ENCODE data around the gene STN1.

The STN1 gene

DNA sequence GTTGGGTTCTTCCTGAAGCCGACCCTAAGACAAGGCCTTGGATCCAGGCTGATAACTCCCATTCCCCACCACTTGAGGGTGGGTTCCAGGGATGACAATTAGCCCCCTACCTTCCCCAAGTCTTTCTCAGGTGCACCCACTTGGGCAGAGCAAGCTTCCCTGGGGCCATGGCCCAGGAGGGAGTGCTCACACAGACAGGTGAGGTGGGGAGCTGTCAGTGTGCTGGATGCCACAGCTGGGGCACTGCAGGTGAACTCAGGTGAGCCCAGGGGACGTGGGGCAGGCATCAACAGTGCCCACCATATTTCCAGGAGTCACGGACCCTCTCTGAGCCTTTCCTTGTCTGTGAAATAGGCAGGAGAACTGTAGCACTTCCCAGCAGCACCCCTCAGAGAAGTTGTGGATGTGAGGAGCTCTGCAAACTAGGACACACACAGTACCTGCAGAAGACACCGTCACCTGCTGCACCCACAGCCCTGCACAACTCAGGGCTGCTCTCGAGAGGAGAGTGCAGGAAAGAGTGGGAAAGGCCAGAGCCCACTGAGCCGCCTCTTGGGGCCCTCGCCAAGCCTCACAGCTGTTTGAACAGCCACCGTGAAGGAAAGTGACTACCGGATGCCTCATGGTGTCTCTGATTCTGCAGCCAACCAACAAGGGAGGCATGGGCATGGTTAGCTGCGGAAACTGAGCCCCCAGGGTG, 80.5 kb downstream of the STN1 start:
- Histone ChIP-seq H3K4me1 (ENCODE audit: insufficient read depth, low read length, severe bottlenecking) (peaks cover 41% of the 10 kb centered on the region), H3K9me2 (ENCODE audit: low read depth, low read length) (no peaks in the 10 kb centered on the region), H3K4me3 (ENCODE audit: low read depth, low read length, poor library complexity, severe bottlenecking) (no peak overlapping the region), H2AFZ (ENCODE audit: low read length) (no peak overlapping the region), H3K27me3 (ENCODE audit: insufficient read depth, low read length) (no peaks in the 10 kb centered on the region), H3K9ac (ENCODE audit: low read length) (no peak overlapping the region), H3K36me3 (ENCODE audit: insufficient read depth, low read length) (no peaks in the 10 kb centered on the region), H3K9me3 (ENCODE audit: low read length) (no peaks in the 10 kb centered on the region), H3F3A (ENCODE audit: insufficient read depth, low read length) (no peaks in the 10 kb centered on the region), H3K27ac (ENCODE audit: low read depth, low read length, poor library complexity, severe bottlenecking) (peak overlapping the region; percentile 26), H3K4me2 (ENCODE audit: low read length) (no peak overlapping the region; the same call in 1 of the 2 replicates), H3K79me2 (ENCODE audit: insufficient read depth, low read length) (no peaks in the 10 kb centered on the region), H4K20me1 (ENCODE audit: insufficient read depth, low read length) (no peaks in the 10 kb centered on the region)
- no peak for TF ChIP-seq EZH2 (IDR thresholded peaks at IDR 0.05; ENCODE audit: borderline replicate concordance, low read length)
- TF ChIP-seq, protein P1, sequence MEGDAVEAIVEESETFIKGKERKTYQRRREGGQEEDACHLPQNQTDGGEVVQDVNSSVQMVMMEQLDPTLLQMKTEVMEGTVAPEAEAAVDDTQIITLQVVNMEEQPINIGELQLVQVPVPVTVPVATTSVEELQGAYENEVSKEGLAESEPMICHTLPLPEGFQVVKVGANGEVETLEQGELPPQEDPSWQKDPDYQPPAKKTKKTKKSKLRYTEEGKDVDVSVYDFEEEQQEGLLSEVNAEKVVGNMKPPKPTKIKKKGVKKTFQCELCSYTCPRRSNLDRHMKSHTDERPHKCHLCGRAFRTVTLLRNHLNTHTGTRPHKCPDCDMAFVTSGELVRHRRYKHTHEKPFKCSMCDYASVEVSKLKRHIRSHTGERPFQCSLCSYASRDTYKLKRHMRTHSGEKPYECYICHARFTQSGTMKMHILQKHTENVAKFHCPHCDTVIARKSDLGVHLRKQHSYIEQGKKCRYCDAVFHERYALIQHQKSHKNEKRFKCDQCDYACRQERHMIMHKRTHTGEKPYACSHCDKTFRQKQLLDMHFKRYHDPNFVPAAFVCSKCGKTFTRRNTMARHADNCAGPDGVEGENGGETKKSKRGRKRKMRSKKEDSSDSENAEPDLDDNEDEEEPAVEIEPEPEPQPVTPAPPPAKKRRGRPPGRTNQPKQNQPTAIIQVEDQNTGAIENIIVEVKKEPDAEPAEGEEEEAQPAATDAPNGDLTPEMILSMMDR (IDR thresholded peaks at IDR 0.05; ENCODE audit: low read length) = no peak

DNA sequence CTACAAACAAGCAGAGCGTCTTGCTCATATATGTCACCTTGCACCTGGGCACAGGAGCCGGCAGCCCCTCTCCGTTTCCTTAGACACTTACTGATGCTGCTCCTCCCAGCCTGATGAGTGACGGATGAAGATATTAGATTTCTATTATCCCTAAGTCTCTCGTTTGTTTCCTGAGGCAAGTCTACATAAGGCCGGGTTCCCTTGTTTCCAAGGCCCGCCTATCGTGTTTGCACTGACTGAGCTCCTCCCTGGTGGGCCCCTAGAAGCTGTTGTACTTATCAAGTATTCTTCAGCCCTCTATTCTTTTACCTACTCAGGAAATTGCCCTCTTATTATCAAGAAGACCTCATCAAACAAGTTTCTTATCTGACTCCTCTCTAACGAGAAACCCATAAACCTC, 81.1 kb downstream of the STN1 start:
- Histone ChIP-seq H3K4me1 (ENCODE audit: insufficient read depth, low read length, severe bottlenecking) (peaks cover 41% of the 10 kb centered on the region), H4K20me1 (ENCODE audit: insufficient read depth, low read length) (no peaks in the 10 kb centered on the region), H3K27me3 (ENCODE audit: insufficient read depth, low read length) (no peaks in the 10 kb centered on the region), H3K4me2 (ENCODE audit: low read length) (no peak overlapping the region; the same call in 1 of the 2 replicates), H3K79me2 (ENCODE audit: insufficient read depth, low read length) (no peaks in the 10 kb centered on the region), H2AFZ (ENCODE audit: low read length) (no peak overlapping the region), H3K9me2 (ENCODE audit: low read depth, low read length) (no peaks in the 10 kb centered on the region), H3K27ac (ENCODE audit: low read depth, low read length, poor library complexity, severe bottlenecking) (no peak overlapping the region), H3K9me3 (ENCODE audit: low read length) (no peaks in the 10 kb centered on the region), H3K9ac (ENCODE audit: low read length) (no peak overlapping the region), H3F3A (ENCODE audit: insufficient read depth, low read length) (no peaks in the 10 kb centered on the region), H3K36me3 (ENCODE audit: insufficient read depth, low read length) (no peaks in the 10 kb centered on the region), H3K4me3 (ENCODE audit: low read depth, low read length, poor library complexity, severe bottlenecking) (no peak overlapping the region)
- TF ChIP-seq EZH2 (IDR thresholded peaks at IDR 0.05; ENCODE audit: borderline replicate concordance, low read length) = no peak
- TF ChIP-seq, protein P1 (IDR thresholded peaks at IDR 0.05; ENCODE audit: low read length) = no peak

DNA sequence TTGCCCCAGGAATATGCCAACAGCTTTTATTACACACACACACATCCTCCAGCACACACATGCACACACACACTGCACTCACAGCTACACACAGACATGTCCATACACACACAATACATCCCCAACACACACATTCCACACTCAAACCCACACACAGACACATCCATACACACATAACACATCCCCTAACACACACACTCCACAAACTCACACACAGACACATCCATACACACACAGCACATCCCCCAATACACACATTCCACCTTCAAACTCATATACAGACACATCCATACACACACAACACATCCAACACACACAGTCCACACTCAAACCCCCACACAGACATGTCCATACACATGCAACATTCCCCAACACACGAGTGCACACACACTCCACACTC, 81.7 kb downstream of the STN1 start:
- H3K27ac ChIP-seq (ENCODE audit: low read depth, low read length, poor library complexity, severe bottlenecking) = no peak overlapping the region
- no peak overlapping the region for H3K4me2 ChIP-seq (ENCODE audit: low read length)
- no peaks in the 10 kb centered on the region for H3K9me3 ChIP-seq (ENCODE audit: low read length)
- no peaks in the 10 kb centered on the region for H3K27me3 ChIP-seq (ENCODE audit: insufficient read depth, low read length)
- H4K20me1 ChIP-seq (ENCODE audit: insufficient read depth, low read length) = no peaks in the 10 kb centered on the region
- no peaks in the 10 kb centered on the region for H3K79me2 ChIP-seq (ENCODE audit: insufficient read depth, low read length)
- H3K4me1 ChIP-seq (ENCODE audit: insufficient read depth, low read length, severe bottlenecking) = peaks cover 41% of the 10 kb centered on the region
- H3K36me3 ChIP-seq (ENCODE audit: insufficient read depth, low read length) = no peaks in the 10 kb centered on the region
- H3F3A ChIP-seq (ENCODE audit: insufficient read depth, low read length) = no peaks in the 10 kb centered on the region
- TF ChIP-seq, protein P1 (IDR thresholded peaks at IDR 0.05; ENCODE audit: low read length) = no peak
- no peak for TF ChIP-seq EZH2 (IDR thresholded peaks at IDR 0.05; ENCODE audit: borderline replicate concordance, low read length)
- no peaks in the 10 kb centered on the region for H3K9me2 ChIP-seq (ENCODE audit: low read depth, low read length)
- H2AFZ ChIP-seq (ENCODE audit: low read length) = no peak overlapping the region
- H3K4me3 ChIP-seq (ENCODE audit: low read depth, low read length, poor library complexity, severe bottlenecking) = no peak overlapping the region
- no peak overlapping the region for H3K9ac ChIP-seq (ENCODE audit: low read length)

Measured in OCI-LY1 (cell line).